Panc1 (cell line): ENCODE measurements around the gene MT1HL1. TPM values are rescaled to one million over a fixed set of nuclear protein-coding genes. Genes with fewer than 3 reads are reported as not detected.

Source experiments
- ATAC-seq: fragments of 200-7000 bp; cut with Tn5 transposase; 2 replicates; pipeline ENCODE4 v1.9.1; 2020; ENCODE audit warnings: mild to moderate bottlenecking, moderate library complexity
- BruUV-seq: library from RNA; stranded (reverse); fragments of 400-500 nt; replicated peaks from 2 replicates; lab custom pipeline; 2021; lab: Mats Ljungman, UMichigan
- CTCF ChIA-PET: fragments of 300-600 bp; sonication (Branson Sonifier 250); formaldehyde crosslinking; loops from one replicate; lab custom pipeline; 2022; ENCODE audit warnings: antibody characterized with exemption; lab: Charles Lee
- POLR2A ChIA-PET: fragments of 300-600 bp; sonication (Branson Sonifier 250); formaldehyde crosslinking; loops from one replicate; lab custom pipeline; 2022; ENCODE audit warnings: antibody characterized with exemption; lab: Charles Lee
- DNase-seq: peaks from one replicate; pipeline ENCODE4 v3.0.0-alpha.2; 2010; ENCODE audit warnings: low read depth, low spot score
- H3K27ac ChIP-seq: 2 replicates; pipeline ENCODE4 v1.5.1; 2011; ENCODE audit warnings: mild to moderate bottlenecking, low read length, inconsistent platforms
- H3K27me3 ChIP-seq: fragments of 200-500 bp; sonication (Bioruptor generic); 2 replicates; pipeline ENCODE4 v1.6.0; 2014; ENCODE audit warnings: low read length, inconsistent platforms; ENCODE audit not compliant: control insufficient read depth, insufficient read depth
- H3K36me3 ChIP-seq: fragments of 200-500 bp; sonication (Bioruptor generic); 2 replicates; pipeline ENCODE4 v1.5.1; 2014; ENCODE audit warnings: inconsistent platforms, mild to moderate bottlenecking, low read length, moderate library complexity; ENCODE audit not compliant: control insufficient read depth, insufficient read depth
- H3K4me1 ChIP-seq: 2 replicates; pipeline ENCODE4 v1.5.1; 2011; ENCODE audit warnings: inconsistent platforms, mild to moderate bottlenecking, low read length, moderate library complexity; ENCODE audit not compliant: control insufficient read depth, insufficient read depth
- H3K4me3 ChIP-seq, 2 experiments: 2 replicates each; pipeline ENCODE4 v1.5.1; 2011 to 2012; ENCODE audit warnings: low read depth in 2 of 2, low read length in 2 of 2, mild to moderate bottlenecking in 2 of 2, inconsistent platforms in 1 of 2, moderate library complexity in 1 of 2
- H3K9me3 ChIP-seq: fragments of 200-500 bp; sonication (Bioruptor generic); 2 replicates; pipeline ENCODE4 v1.5.1; 2014; ENCODE audit warnings: low read depth, mild to moderate bottlenecking, inconsistent platforms, low read length, moderate library complexity; ENCODE audit not compliant: control insufficient read depth, insufficient read depth
- CTCF ChIP-seq: fragments of 450-650 bp; IDR thresholded peaks from 2 replicates; pipeline ENCODE4 v1.5.1; 2017; ENCODE audit warnings: mild to moderate bottlenecking
- POLR2AphosphoS5 ChIP-seq: IDR thresholded peaks from 2 replicates; pipeline ENCODE4 v1.6.1; 2012; ENCODE audit warnings: mild to moderate bottlenecking, low read depth, low read length, moderate library complexity
- REST ChIP-seq, 2 experiments: IDR thresholded peaks; 2 replicates each; pipeline ENCODE4 v1.6.1; 2011 to 2012; ENCODE audit warnings: low read depth in 2 of 2, control low read depth in 1 of 2, low read length in 1 of 2, mild to moderate bottlenecking in 1 of 2, moderate library complexity in 1 of 2; ENCODE audit not compliant: insufficient read depth in 1 of 2
- SIN3A ChIP-seq: IDR thresholded peaks from 2 replicates; pipeline ENCODE4 v1.6.1; 2012; ENCODE audit warnings: low read depth, mild to moderate bottlenecking, low read length, moderate library complexity, borderline replicate concordance; ENCODE audit not compliant: insufficient read depth
- TCF7L2 ChIP-seq: IDR thresholded peaks from 2 replicates; pipeline ENCODE4 v1.6.1; 2011; ENCODE audit warnings: mild to moderate bottlenecking, low read depth, low read length, inconsistent platforms
- in situ Hi-C: cut with HindIII; loops from 2 replicates; pipeline ENCODE4 v1.10.0; 2016; ENCODE audit warnings: low sequenced_read_pairs, low pct_unique_long_range_greater_than_20kb
- intact Hi-C: fragments of 100-400 bp; cut with micrococcal nuclease; formaldehyde crosslinking; loops from one replicate; pipeline ENCODE4 v1.10.0; 2022; ENCODE audit not compliant: unreplicated experiment
- total RNA-seq: library from RNA; stranded (reverse); gene quantifications from one replicate; pipeline ENCODE4 v1.2.1, GENCODE V29; 2021; ENCODE audit not compliant: unreplicated experiment

The MT1HL1 gene
- total RNA-seq, 1 experiment from 2014 or later: not detected

- Histone ChIP-seq H3K4me3 (no peak overlapping the region), H3K36me3 (no peaks in the 10 kb centered on the region; the same call in 1 of the 2 replicates), H3K9me3 (no peaks in the 10 kb centered on the region), H3K27me3 (peaks cover 17% of the 10 kb centered on the region), H3K27ac (no peak overlapping the region), H3K4me1 (no peaks in the 10 kb centered on the region)
- in situ Hi-C loops (no loop called here), intact Hi-C loops (no loop called here)
- no peak for DNase-seq
- BruUV-seq: no TSS peak
- no peak for ATAC-seq
- CTCF ChIA-PET: no interaction called here
- TF ChIP-seq POLR2AphosphoS5 (no peak), REST (IDR thresholded peaks at IDR 0.05; ENCODE audit: insufficient read depth in 1 of 2, low read depth in 2 of 2, low read length in 1 of 2) (no peak), SIN3A (no peak), CTCF (no peak), TCF7L2 (no peak)
- POLR2A ChIA-PET: no interaction called here
Observed at GRCh38 chr1:237050185-237050584, 45.9 kb upstream of the MT1HL1 start.

GRCh38 chr1:237048803-237049202 is 44.6 kb upstream of the MT1HL1 start:
- no peak for TF ChIP-seq SIN3A
- TF ChIP-seq REST (IDR thresholded peaks at IDR 0.05; ENCODE audit: insufficient read depth in 1 of 2, low read depth in 2 of 2, low read length in 1 of 2): no peak
- no peak for TF ChIP-seq TCF7L2
- no peak for TF ChIP-seq POLR2AphosphoS5
- TF ChIP-seq CTCF: no peak
- in situ Hi-C loops (no loop called here), intact Hi-C loops (no loop called here)
- DNase-seq (no peak), ATAC-seq (no peak)
- H3K4me1 ChIP-seq: no peaks in the 10 kb centered on the region
- H3K4me3 ChIP-seq: no peak overlapping the region
- ChIA-PET POLR2A (no interaction called here), CTCF (no interaction called here)
- no peak overlapping the region for H3K27ac ChIP-seq
- peaks cover 17% of the 10 kb centered on the region for H3K27me3 ChIP-seq
- no peaks in the 10 kb centered on the region; the same call in 1 of the 2 replicates for H3K36me3 ChIP-seq
- no peaks in the 10 kb centered on the region for H3K9me3 ChIP-seq
- no TSS peak for BruUV-seq
